CD4-positive, alpha-beta T cell (primary cell): ENCODE results near the gene PCCA. TPM values are rescaled to one million over a fixed set of nuclear protein-coding genes. Genes with fewer than 3 reads are reported as not detected.

Source experiments
- ATAC-seq: fragments of 200-7000 bp; cut with Tn5 transposase; one replicate; pipeline ENCODE4 v1.10.0; 2022; ENCODE audit warnings: mild to moderate bottlenecking; ENCODE audit not compliant: poor library complexity
- CTCF ChIA-PET: fragments of 350-600 bp; sonication (Branson Sonifier 250); formaldehyde crosslinking; loops from one replicate; lab custom pipeline; 2021; ENCODE audit warnings: antibody characterized with exemption, inconsistent platforms; lab: Charles Lee
- POLR2A ChIA-PET: fragments of 350-600 bp; sonication (Branson Sonifier 250); formaldehyde crosslinking; loops from one replicate; lab custom pipeline; 2021; ENCODE audit warnings: antibody characterized with exemption, inconsistent platforms; lab: Charles Lee
- DNase-seq, 14 experiments: peaks; one replicate each; pipeline ENCODE4 v3.0.0-alpha.2; 2013 to 2020; ENCODE audit warnings: mixed read lengths in 2 of 14
- H3K27ac ChIP-seq, 2 donors: one replicate each; pipeline versions ENCODE4 v1.5.1 to v1.7.0; 2013; ENCODE audit warnings: low read length in 2 of 2, low read depth in 1 of 2, mild to moderate bottlenecking in 1 of 2
- H3K27me3 ChIP-seq, 2 experiments: 1 replicate in 1 of 2; 2 replicates in 1 of 2; pipeline versions ENCODE4 v1.6.1 to v1.7.0; 2013; ENCODE audit warnings: low read length in 2 of 2, control low read depth in 1 of 2, mild to moderate bottlenecking in 1 of 2, moderate library complexity in 1 of 2; ENCODE audit not compliant: insufficient read depth in 2 of 2, control insufficient read depth in 1 of 2
- H3K36me3 ChIP-seq: one replicate; pipeline ENCODE4 v1.6.1; 2013; ENCODE audit warnings: low read length, control low read depth; ENCODE audit not compliant: insufficient read depth
- H3K4me1 ChIP-seq: one replicate; pipeline ENCODE4 v1.6.1; 2013; ENCODE audit warnings: low read length, control low read depth; ENCODE audit not compliant: insufficient read depth
- H3K4me3 ChIP-seq: one replicate; pipeline ENCODE4 v1.5.1; 2013; ENCODE audit warnings: mild to moderate bottlenecking, low read length, moderate library complexity
- H3K9me3 ChIP-seq, 2 experiments: 1 replicate in 1 of 2; 2 replicates in 1 of 2; pipeline versions ENCODE4 v1.6.1 to v1.7.0; 2013; ENCODE audit warnings: low read length in 2 of 2, mild to moderate bottlenecking in 2 of 2, control low read depth in 1 of 2, moderate library complexity in 1 of 2; ENCODE audit not compliant: control insufficient read depth in 1 of 2, insufficient read depth in 1 of 2
- H3K27ac Mint-ChIP-seq: one replicate; pipeline ENCODE4 v1.8.0; 2020; ENCODE audit warnings: mixed read lengths
- H3K27me3 Mint-ChIP-seq: one replicate; pipeline ENCODE4 v1.8.0; 2021; ENCODE audit warnings: mixed read lengths
- H3K36me3 Mint-ChIP-seq: one replicate; pipeline ENCODE4 v1.8.0; 2021; ENCODE audit warnings: low read depth, mixed read lengths
- H3K4me1 Mint-ChIP-seq: one replicate; pipeline ENCODE4 v1.8.0; 2021; ENCODE audit warnings: low read depth, mixed read lengths
- H3K4me3 Mint-ChIP-seq: one replicate; pipeline ENCODE4 v1.8.0; 2020; ENCODE audit warnings: mild to moderate bottlenecking, mixed read lengths
- H3K9me3 Mint-ChIP-seq: one replicate; pipeline ENCODE4 v1.8.0; 2020; ENCODE audit warnings: mixed read lengths
- CTCF ChIP-seq: fragments of 200-600 bp; IDR thresholded peaks from one replicate; pipeline ENCODE4 v1.8.0; 2022; ENCODE audit warnings: antibody characterized with exemption, mild to moderate bottlenecking
- intact Hi-C, 2 experiments: fragments of 100-400 bp; cut with DNase I in 1 of 2; cut with micrococcal nuclease in 1 of 2; formaldehyde crosslinking; loops; one replicate each; pipeline versions ENCODE4 v1.15.1 to v1.9.0; 2023 to 2025; cut with DNase I, micrococcal nuclease
- total RNA-seq, 174 experiments: library from RNA in 2 of 174; stranded (reverse) in 2 of 174; gene quantifications; one replicate each; pipeline ENCODE4 v1.2.3 and lab custom pipeline; 2021 to 2026

Gene PCCA
- total RNA-seq, 2 experiments from 2014 or later, result 4.7 to 5.2 TPM

GRCh38 chr13:100269837-100270236 is 180.9 kb downstream of the PCCA start:
- no peak overlapping the region for H3K27ac Mint-ChIP-seq
- no peaks in the 10 kb centered on the region for H3K36me3 ChIP-seq
- no peaks in the 10 kb centered on the region for H3K4me1 Mint-ChIP-seq
- TF ChIP-seq CTCF, result no peak
- ChIA-PET POLR2A (no interaction called here), CTCF (no interaction called here)
- no peak overlapping the region for H3K27ac ChIP-seq
- ATAC-seq, result no peak
- H3K9me3 ChIP-seq, result no peaks in the 10 kb centered on the region
- DNase-seq, result no peak
- H3K9me3 Mint-ChIP-seq, result no peaks in the 10 kb centered on the region
- no peak overlapping the region for H3K4me3 Mint-ChIP-seq
- H3K36me3 Mint-ChIP-seq, result peaks cover 8% of the 10 kb centered on the region
- H3K4me3 ChIP-seq, result no peak overlapping the region
- intact Hi-C loops, result no loop called here
- no peaks in the 10 kb centered on the region for H3K27me3 Mint-ChIP-seq
- H3K4me1 ChIP-seq, result no peaks in the 10 kb centered on the region
- no peaks in the 10 kb centered on the region for H3K27me3 ChIP-seq

- DNase-seq (no peak), ATAC-seq (no peak)
- H3K36me3 Mint-ChIP-seq, result peaks cover 8% of the 10 kb centered on the region
- Histone ChIP-seq H3K9me3 (no peaks in the 10 kb centered on the region), H3K36me3 (no peaks in the 10 kb centered on the region), H3K27ac (no peak overlapping the region), H3K27me3 (no peaks in the 10 kb centered on the region), H3K4me3 (no peak overlapping the region), H3K4me1 (no peaks in the 10 kb centered on the region)
- no peaks in the 10 kb centered on the region for H3K9me3 Mint-ChIP-seq
- no peak for TF ChIP-seq CTCF
- H3K4me1 Mint-ChIP-seq, result no peaks in the 10 kb centered on the region
- H3K27me3 Mint-ChIP-seq, result no peaks in the 10 kb centered on the region
- H3K27ac Mint-ChIP-seq, result no peak overlapping the region
- ChIA-PET CTCF (no interaction called here), POLR2A (no interaction called here)
- no peak overlapping the region for H3K4me3 Mint-ChIP-seq
- intact Hi-C loops, result no loop called here
These were observed 184.2 kb downstream of the PCCA start for GRCh38 chr13:100273138-100273537.

GRCh38 chr13:100273552-100273951 is 184.7 kb downstream of the PCCA start:
- Mint-ChIP-seq H3K4me3 (no peak overlapping the region), H3K36me3 (peaks cover 8% of the 10 kb centered on the region), H3K27ac (no peak overlapping the region), H3K27me3 (no peaks in the 10 kb centered on the region), H3K9me3 (no peaks in the 10 kb centered on the region), H3K4me1 (no peaks in the 10 kb centered on the region)
- no peak overlapping the region for H3K4me3 ChIP-seq
- ChIA-PET CTCF (no interaction called here), POLR2A (no interaction called here)
- no peaks in the 10 kb centered on the region for H3K36me3 ChIP-seq
- H3K27ac ChIP-seq, result no peak overlapping the region
- intact Hi-C loops, result no loop called here
- H3K27me3 ChIP-seq, result no peaks in the 10 kb centered on the region
- H3K9me3 ChIP-seq, result no peaks in the 10 kb centered on the region
- DNase-seq (peak in 1 of 14 experiments; percentile 9), ATAC-seq (no peak)
- no peaks in the 10 kb centered on the region for H3K4me1 ChIP-seq
- TF ChIP-seq CTCF, result no peak
